Thyroid gland (tissue), 4 donors: Measurements from ENCODE around the gene ADAM30. TPM values are rescaled to one million over a fixed set of nuclear protein-coding genes. Genes with fewer than 3 reads are reported as not detected.

Source experiments
- DNase-seq, 2 donors: peaks; one replicate each; pipeline ENCODE4 v3.0.0-alpha.2; 2019
- H3K27ac ChIP-seq, 3 donors: fragments of 200-600 bp; sonication (generic); 1 replicate in 2 of 3; 2 replicates in 1 of 3; pipeline ENCODE4 v1.5.1; 2016 to 2019; ENCODE audit warnings: mild to moderate bottlenecking in 1 of 3, moderate library complexity in 1 of 3
- H3K27me3 ChIP-seq: fragments of 200-600 bp; sonication (generic); one replicate; pipeline ENCODE4 v1.5.1; 2019
- H3K36me3 ChIP-seq, 2 donors: fragments of 200-600 bp; sonication (generic); one replicate each; pipeline ENCODE4 v1.5.1; 2016 to 2019
- H3K4me1 ChIP-seq, 2 donors: fragments of 200-600 bp; sonication (generic); one replicate each; pipeline ENCODE4 v1.5.1; 2017 to 2019
- H3K4me3 ChIP-seq, 3 donors: fragments of 200-600 bp; sonication (generic); replicated peaks in 1 of 3; 1 replicate in 2 of 3; 2 replicates in 1 of 3; pipeline ENCODE4 v1.5.1; 2016; ENCODE audit warnings: mild to moderate bottlenecking in 1 of 3
- H3K9me3 ChIP-seq: fragments of 200-600 bp; sonication (generic); one replicate; pipeline ENCODE4 v1.5.1; 2017
- CTCF ChIP-seq, 6 experiments: fragments of 200-600 bp in 3 of 6; fragments of 450-650 bp in 3 of 6; sonication (generic) in 3 of 6; IDR thresholded peaks; one replicate each; pipeline ENCODE4 v1.5.1; 2016 to 2019; ENCODE audit warnings: antibody characterized with exemption in 6 of 6, mild to moderate bottlenecking in 2 of 6, inconsistent platforms in 1 of 6, moderate library complexity in 1 of 6
- POLR2A ChIP-seq, 2 donors: fragments of 450-650 bp; IDR thresholded peaks; one replicate each; pipeline ENCODE4 v1.6.1; 2017; ENCODE audit warnings: antibody characterized with exemption in 2 of 2, mild to moderate bottlenecking in 2 of 2, moderate library complexity in 1 of 2
- WGBS, 2 donors: methylation state at CpG; one replicate each; pipeline ENCODE4 v1.1.5; 2017; 5-methylcytosine and 5-hydroxymethylcytosine counted together
- intact Hi-C: fragments of 100-400 bp; cut with DNase I; formaldehyde crosslinking; loops from one replicate; pipeline ENCODE4 v1.15.1; 2023
- total RNA-seq, 4 donors: library from RNA; depleted of rRNA; stranded (reverse); fragments of >200 nt; gene quantifications; one replicate each; pipeline ENCODE4 v1.2.3, GENCODE V29; 2016

The ADAM30 gene
- total RNA-seq, 4 donors from 2014 or later = 0.13 TPM; not detected in 3

GRCh38 chr1:119935915-119936314 is 39.6 kb upstream of the ADAM30 start:
- Histone ChIP-seq H3K9me3 (no peaks in the 10 kb centered on the region), H3K27me3 (no peaks in the 10 kb centered on the region), H3K4me1 (no peaks in the 10 kb centered on the region), H3K4me3 (no peak overlapping the region), H3K36me3 (peaks cover 44 to 72% of the 10 kb centered on the region in 2 donors), H3K27ac (no peak overlapping the region)
- TF ChIP-seq CTCF (IDR thresholded peaks at IDR 0.05) (no peak), POLR2A (IDR thresholded peaks at IDR 0.05) (no peak)
- 91 to 98% methylated on average over 2 of the region's 2 CpGs for WGBS, 2 donors
- intact Hi-C loops = no loop called here
- DNase-seq = no peak

GRCh38 chr1:119935373-119935772 is 39.1 kb upstream of the ADAM30 start:
- 29 to 39% methylated on average over 1 of the region's 1 CpG for WGBS, 2 donors
- no peak overlapping the region for H3K27ac ChIP-seq
- TF ChIP-seq CTCF (IDR thresholded peaks at IDR 0.05) (no peak), POLR2A (IDR thresholded peaks at IDR 0.05) (no peak)
- intact Hi-C loops = no loop called here
- no peaks in the 10 kb centered on the region for H3K4me1 ChIP-seq
- no peak overlapping the region for H3K4me3 ChIP-seq
- no peaks in the 10 kb centered on the region for H3K27me3 ChIP-seq
- no peak for DNase-seq
- H3K9me3 ChIP-seq = no peaks in the 10 kb centered on the region
- peaks cover 41 to 70% of the 10 kb centered on the region in 2 donors for H3K36me3 ChIP-seq

GRCh38 chr1:119933397-119933796 is 37.1 kb upstream of the ADAM30 start:
- H3K4me3 ChIP-seq = no peak overlapping the region
- H3K4me1 ChIP-seq = no peaks in the 10 kb centered on the region
- DNase-seq = no peak
- H3K9me3 ChIP-seq = no peaks in the 10 kb centered on the region
- H3K27me3 ChIP-seq = no peaks in the 10 kb centered on the region
- TF ChIP-seq POLR2A (IDR thresholded peaks at IDR 0.05) (no peak), CTCF (IDR thresholded peaks at IDR 0.05) (no peak)
- H3K36me3 ChIP-seq = peaks cover 36 to 60% of the 10 kb centered on the region in 2 donors
- intact Hi-C loops = no loop called here
- H3K27ac ChIP-seq = no peak overlapping the region

- no peaks in the 10 kb centered on the region for H3K9me3 ChIP-seq
- no peaks in the 10 kb centered on the region for H3K27me3 ChIP-seq
- no peak overlapping the region for H3K27ac ChIP-seq
- peaks cover 0 to 2% of the 10 kb centered on the region in 2 donors for H3K4me1 ChIP-seq
- no peak for TF ChIP-seq POLR2A (IDR thresholded peaks at IDR 0.05)
- no peak for TF ChIP-seq CTCF (IDR thresholded peaks at IDR 0.05)
- WGBS, 2 donors = 100% methylated on average over 1 of the region's 1 CpG
- intact Hi-C loops = no loop called here
- no peak overlapping the region for H3K4me3 ChIP-seq
- DNase-seq = no peak
- H3K36me3 ChIP-seq = peaks cover 29 to 60% of the 10 kb centered on the region in 2 donors
These were observed 33.5 kb upstream of the ADAM30 start for GRCh38 chr1:119929643-119930315.

GRCh38 chr1:119926553-119926952 is 30.2 kb upstream of the ADAM30 start:
- intact Hi-C loops = no loop called here
- no peak for TF ChIP-seq POLR2A (IDR thresholded peaks at IDR 0.05)
- no peak for TF ChIP-seq CTCF (IDR thresholded peaks at IDR 0.05)
- no peak for DNase-seq
- Histone ChIP-seq H3K27ac (no peak overlapping the region), H3K36me3 (peaks cover 51 to 68% of the 10 kb centered on the region in 2 donors), H3K4me3 (no peak overlapping the region), H3K9me3 (no peaks in the 10 kb centered on the region), H3K4me1 (peaks cover 0 to 4% of the 10 kb centered on the region in 2 donors), H3K27me3 (no peaks in the 10 kb centered on the region)
- 98 to 99% methylated on average over 3 of the region's 3 CpGs for WGBS, 2 donors
